A673 (cell line): ENCODE data around the gene AOPEP. TPM values are rescaled to one million over a fixed set of nuclear protein-coding genes. Genes with fewer than 3 reads are reported as not detected.

Experiments used
- BruUV-seq: library from RNA; stranded (reverse); fragments of 400-500 nt; replicated peaks from 2 replicates; lab custom pipeline; 2021; lab: Mats Ljungman, UMichigan
- CTCF ChIA-PET: fragments of 300-600 bp; sonication (Branson Sonifier 250); formaldehyde crosslinking; loops from one replicate; lab custom pipeline; 2022; ENCODE audit warnings: antibody characterized with exemption; lab: Charles Lee
- POLR2A ChIA-PET: fragments of 300-600 bp; sonication (Branson Sonifier 250); formaldehyde crosslinking; loops from one replicate; lab custom pipeline; 2022; ENCODE audit warnings: antibody characterized with exemption; ENCODE audit not compliant: low non-redundant PET; lab: Charles Lee
- DNase-seq: peaks from one replicate; pipeline ENCODE4 v3.0.0-alpha.2; 2015; ENCODE audit warnings: low spot score
- H3K27ac ChIP-seq: fragments of 200-600 bp; sonication (generic); 2 replicates; pipeline ENCODE4 v1.5.1; 2016; ENCODE audit warnings: mixed run types, low read depth, mild to moderate bottlenecking, mixed read lengths, antibody characterized with exemption, low read length; ENCODE audit not compliant: poor library complexity, severe bottlenecking
- H3K27me3 ChIP-seq: fragments of 200-600 bp; sonication (generic); replicated peaks from 2 replicates; pipeline ENCODE4 v1.6.1; 2017; ENCODE audit warnings: mixed run types, low read depth, mild to moderate bottlenecking, mixed read lengths, antibody characterized with exemption, low read length; ENCODE audit not compliant: insufficient read depth, poor library complexity
- H3K36me3 ChIP-seq: fragments of 200-600 bp; sonication (generic); 2 replicates; pipeline ENCODE4 v1.6.1; 2016; ENCODE audit warnings: mixed run types, mild to moderate bottlenecking, mixed read lengths, antibody characterized with exemption, low read length; ENCODE audit not compliant: insufficient read depth, poor library complexity, severe bottlenecking
- H3K4me1 ChIP-seq: fragments of 200-600 bp; sonication (generic); 2 replicates; pipeline ENCODE4 v1.6.1; 2017; ENCODE audit warnings: mixed run types, mild to moderate bottlenecking, mixed read lengths, antibody characterized with exemption, low read length; ENCODE audit not compliant: insufficient read depth, poor library complexity, severe bottlenecking
- H3K4me3 ChIP-seq: fragments of 200-600 bp; sonication (generic); 2 replicates; pipeline ENCODE4 v1.5.1; 2016; ENCODE audit warnings: low read depth, mixed run types, mild to moderate bottlenecking, mixed read lengths, low read length; ENCODE audit not compliant: poor library complexity, severe bottlenecking
- H3K9me3 ChIP-seq: fragments of 200-600 bp; sonication (generic); 2 replicates; pipeline ENCODE4 v1.6.1; 2016; ENCODE audit warnings: mixed run types, low read depth, mild to moderate bottlenecking, mixed read lengths, antibody characterized with exemption, low read length; ENCODE audit not compliant: poor library complexity, severe bottlenecking
- EZH2 ChIP-seq: fragments of 200-600 bp; sonication (generic); IDR thresholded peaks from 2 replicates; pipeline ENCODE4 v1.6.1; 2017; ENCODE audit warnings: borderline replicate concordance, low read depth, mild to moderate bottlenecking, mixed read lengths, antibody characterized with exemption, low read length; ENCODE audit not compliant: poor library complexity, severe bottlenecking
- intact Hi-C: fragments of 100-400 bp; cut with micrococcal nuclease; formaldehyde crosslinking; loops from one replicate; pipeline ENCODE4 v1.10.0; 2022; ENCODE audit not compliant: unreplicated experiment
- total RNA-seq: library from RNA; stranded (reverse); gene quantifications from 2 replicates; pipeline ENCODE4 v1.2.3, GENCODE V29; 2021
- TF ChIP-seq, protein P1 (sequence below): fragments of 300-800, 200-600 bp; sonication (generic); conservative IDR thresholded peaks from 2 replicates; pipeline ENCODE4 v1.5.1; 2017; ENCODE audit warnings: low read depth, mild to moderate bottlenecking, antibody characterized with exemption, low read length, moderate library complexity, mixed read lengths

AOPEP gene
- total RNA-seq, 1 experiment from 2014 or later = 17.5 TPM

DNA sequence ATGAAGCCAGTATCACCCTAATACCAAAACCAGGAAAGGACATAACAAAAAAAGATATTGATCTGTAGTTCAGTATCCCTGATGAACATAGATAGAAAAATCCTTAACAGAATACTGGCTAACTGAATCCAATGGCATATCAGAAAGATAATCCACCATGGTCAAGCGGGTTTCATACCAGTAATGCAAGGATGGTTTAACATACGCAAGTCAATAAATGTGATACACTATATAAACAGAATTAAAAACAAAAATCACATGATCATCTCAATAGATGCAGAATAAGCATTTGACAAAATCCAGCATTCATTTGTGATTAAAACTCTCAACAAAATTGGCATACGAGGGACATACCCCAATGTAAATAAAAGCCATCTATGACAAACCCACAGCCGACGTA is 110.9 kb downstream of the AOPEP start:
- TF ChIP-seq, protein P1, sequence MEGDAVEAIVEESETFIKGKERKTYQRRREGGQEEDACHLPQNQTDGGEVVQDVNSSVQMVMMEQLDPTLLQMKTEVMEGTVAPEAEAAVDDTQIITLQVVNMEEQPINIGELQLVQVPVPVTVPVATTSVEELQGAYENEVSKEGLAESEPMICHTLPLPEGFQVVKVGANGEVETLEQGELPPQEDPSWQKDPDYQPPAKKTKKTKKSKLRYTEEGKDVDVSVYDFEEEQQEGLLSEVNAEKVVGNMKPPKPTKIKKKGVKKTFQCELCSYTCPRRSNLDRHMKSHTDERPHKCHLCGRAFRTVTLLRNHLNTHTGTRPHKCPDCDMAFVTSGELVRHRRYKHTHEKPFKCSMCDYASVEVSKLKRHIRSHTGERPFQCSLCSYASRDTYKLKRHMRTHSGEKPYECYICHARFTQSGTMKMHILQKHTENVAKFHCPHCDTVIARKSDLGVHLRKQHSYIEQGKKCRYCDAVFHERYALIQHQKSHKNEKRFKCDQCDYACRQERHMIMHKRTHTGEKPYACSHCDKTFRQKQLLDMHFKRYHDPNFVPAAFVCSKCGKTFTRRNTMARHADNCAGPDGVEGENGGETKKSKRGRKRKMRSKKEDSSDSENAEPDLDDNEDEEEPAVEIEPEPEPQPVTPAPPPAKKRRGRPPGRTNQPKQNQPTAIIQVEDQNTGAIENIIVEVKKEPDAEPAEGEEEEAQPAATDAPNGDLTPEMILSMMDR = no peak
- TF ChIP-seq EZH2 = no peak
- Histone ChIP-seq H3K4me3 (no peak overlapping the region), H3K9me3 (no peaks in the 10 kb centered on the region), H3K36me3 (no peaks in the 10 kb centered on the region), H3K27me3 (no peaks in the 10 kb centered on the region), H3K4me1 (no peaks in the 10 kb centered on the region), H3K27ac (no peak overlapping the region)
- POLR2A ChIA-PET = no interaction called here
- no TSS peak for BruUV-seq
- CTCF ChIA-PET = no interaction called here
- intact Hi-C loops = no loop called here
- no peak for DNase-seq

DNA sequence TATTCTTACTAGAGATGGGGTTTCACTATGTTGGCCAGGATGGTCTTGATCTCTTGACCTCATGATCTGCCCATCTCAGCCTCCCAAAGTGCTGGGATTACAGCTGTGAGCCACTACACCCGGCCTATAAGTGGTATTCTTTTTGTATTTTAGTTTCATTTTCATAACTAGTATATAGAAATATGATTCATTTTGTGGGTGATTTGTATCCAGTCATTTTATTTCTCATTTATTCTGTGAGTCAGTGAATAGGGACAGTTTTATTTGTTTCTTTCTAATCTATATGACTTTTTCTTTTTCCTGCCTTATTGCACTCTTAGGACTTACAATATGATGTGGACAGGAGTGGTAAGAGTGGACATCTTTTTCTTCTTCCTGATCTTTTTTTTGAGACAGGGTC is 112.9 kb downstream of the AOPEP start:
- H3K4me3 ChIP-seq = no peak overlapping the region
- no peak overlapping the region for H3K27ac ChIP-seq
- no peaks in the 10 kb centered on the region for H3K4me1 ChIP-seq
- H3K36me3 ChIP-seq = no peaks in the 10 kb centered on the region
- CTCF ChIA-PET = no interaction called here
- no peak for DNase-seq
- H3K9me3 ChIP-seq = no peaks in the 10 kb centered on the region
- TF ChIP-seq EZH2 = no peak
- TF ChIP-seq, protein P1 = no peak
- no TSS peak for BruUV-seq
- H3K27me3 ChIP-seq = no peaks in the 10 kb centered on the region
- POLR2A ChIA-PET = no interaction called here
- intact Hi-C loops = no loop called here

DNA sequence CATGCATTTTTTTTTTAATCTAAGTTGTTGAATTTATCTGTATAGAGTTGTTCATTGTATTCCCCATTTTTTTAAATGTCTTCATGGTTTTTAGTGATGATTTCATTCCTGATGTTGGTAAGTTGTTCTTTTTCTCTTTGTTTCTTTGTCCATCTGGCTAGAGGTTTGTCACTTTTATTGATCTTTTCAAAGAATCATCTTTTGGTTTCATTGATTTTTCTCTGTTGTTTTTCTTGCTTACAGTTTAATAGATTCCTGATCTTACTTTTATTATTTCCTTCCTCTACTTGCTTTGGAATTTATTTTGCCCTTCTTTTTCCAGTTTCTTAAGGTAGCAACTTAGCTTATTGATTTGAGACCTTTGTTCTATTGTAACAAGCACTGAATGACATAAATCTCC is 114.2 kb downstream of the AOPEP start:
- no peaks in the 10 kb centered on the region for H3K4me1 ChIP-seq
- CTCF ChIA-PET = no interaction called here
- no peaks in the 10 kb centered on the region for H3K27me3 ChIP-seq
- no peaks in the 10 kb centered on the region for H3K9me3 ChIP-seq
- intact Hi-C loops = no loop called here
- no peak overlapping the region for H3K27ac ChIP-seq
- no peak for TF ChIP-seq EZH2
- TF ChIP-seq, protein P1 = no peak
- no peak overlapping the region for H3K4me3 ChIP-seq
- BruUV-seq = no TSS peak
- no peak for DNase-seq
- POLR2A ChIA-PET = no interaction called here
- H3K36me3 ChIP-seq = no peaks in the 10 kb centered on the region
